Germinal center (tissue), 1 donor: ENCODE measurements around the gene CYP24A1.

Source experiments
- DNase-seq: peaks from one replicate; pipeline ENCODE4 v3.0.0; 2012; ENCODE audit warnings: mixed read lengths, low spot score

The CYP24A1 gene

DNA sequence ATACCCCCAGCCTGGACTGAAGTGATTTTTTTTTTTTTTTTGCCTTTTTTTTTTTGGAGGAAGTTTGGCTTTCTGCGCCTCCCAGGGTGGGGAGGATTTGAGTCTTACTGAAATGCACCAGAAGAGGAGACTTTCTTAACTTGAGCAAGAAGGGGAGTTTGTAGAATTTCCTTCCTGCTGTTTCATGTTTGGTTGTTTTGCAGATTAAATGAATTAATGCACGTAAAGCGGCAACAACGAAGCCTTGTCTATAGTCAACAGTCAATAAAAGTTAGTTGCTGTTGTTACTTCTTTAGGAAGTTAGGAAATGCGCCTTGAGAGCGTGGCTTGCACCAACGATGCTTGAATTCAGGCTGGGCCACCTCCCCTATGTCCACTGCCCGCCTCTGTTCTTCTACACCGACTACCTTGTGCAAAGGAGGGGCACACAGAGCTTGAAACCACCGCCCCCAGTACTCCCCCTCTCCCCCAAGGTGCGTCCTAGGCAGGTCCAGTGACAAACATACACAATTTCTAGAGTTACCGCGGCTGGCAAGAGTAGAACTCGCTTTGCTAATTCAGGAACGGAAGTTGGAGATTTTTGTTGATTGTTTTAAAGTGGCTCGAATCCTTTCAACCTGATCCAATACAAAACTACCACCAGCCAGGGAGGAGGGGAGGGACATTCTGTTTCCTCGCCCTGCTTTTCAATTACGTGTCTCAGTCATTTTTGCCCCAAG, 830 bp upstream of the CYP24A1 start:
- no peak for DNase-seq

DNA sequence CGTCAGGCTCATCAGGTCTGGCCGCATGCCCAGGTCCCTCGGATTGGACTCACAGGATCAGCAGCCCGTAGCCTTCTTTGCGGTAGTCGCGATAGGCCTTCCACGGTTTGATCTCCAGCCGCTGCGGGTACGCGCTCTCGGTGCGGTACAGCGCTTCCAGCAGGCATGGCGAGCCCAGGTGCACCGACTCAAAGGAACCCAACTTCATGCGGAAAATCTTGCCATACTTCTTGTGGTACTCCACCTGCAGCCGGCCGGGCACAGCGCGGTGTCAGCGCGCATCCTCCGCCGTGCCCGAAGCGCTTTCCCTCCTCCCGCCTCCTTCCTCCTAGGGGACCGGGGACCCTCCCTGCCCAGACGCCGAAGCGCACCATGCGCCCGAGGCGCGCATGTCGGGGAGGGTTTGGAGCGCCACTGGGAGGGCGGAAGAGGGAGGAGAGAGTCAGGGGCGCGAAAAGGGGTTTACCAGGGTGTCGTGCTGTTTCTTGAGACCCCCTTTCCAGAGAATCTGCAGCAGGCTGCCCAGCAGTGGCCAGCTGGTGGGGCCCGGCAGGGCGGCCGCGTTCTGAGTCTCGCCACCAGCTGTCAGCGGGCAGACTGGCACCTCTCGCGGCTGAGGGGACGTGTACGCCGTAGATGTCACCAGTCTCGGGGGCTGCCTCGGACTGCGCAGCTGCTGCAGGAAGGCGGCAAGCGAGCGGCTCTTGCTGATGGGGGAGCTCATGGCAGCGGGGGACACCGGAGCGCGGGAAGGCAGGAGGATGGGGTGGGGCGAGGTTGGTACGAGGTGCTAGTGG, 732 bp downstream of the CYP24A1 start:
- DNase-seq: no peak

DNA sequence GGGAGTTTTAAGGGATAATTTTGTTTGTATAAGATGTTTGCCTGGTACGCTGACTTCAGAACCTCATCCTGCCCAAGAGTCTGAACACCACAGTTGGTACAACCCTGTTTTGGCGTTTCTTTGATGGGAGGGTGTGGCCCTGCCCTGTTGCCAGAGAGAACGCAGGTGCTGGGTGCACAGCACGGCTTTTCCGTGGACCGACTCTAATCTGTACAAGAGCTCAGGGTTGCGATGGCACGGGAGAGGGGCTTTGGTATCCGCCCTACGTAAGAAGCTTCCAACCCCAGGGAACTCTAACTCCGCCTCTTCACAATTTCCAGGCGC, 1.3 kb downstream of the CYP24A1 start:
- DNase-seq: no peak

DNA sequence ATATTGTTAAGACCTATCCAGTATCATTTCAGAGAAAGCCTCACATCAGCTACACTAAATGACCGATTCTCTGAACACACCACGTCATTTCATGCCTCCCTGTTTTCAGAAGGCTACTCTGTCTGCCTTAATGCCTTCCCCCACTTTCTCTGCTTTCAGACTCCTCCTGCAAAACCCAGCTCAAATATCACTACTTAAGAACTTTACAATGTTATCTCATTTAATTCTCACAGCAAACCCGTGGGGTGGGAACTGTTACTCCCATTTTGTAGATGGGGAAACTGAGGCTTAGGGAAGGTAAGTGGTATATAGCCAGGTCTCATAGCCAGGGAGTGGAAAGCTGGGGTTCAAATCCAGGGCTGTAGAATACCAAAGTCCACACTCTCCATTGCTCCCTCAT, 2.8 kb downstream of the CYP24A1 start:
- no peak for DNase-seq

DNA sequence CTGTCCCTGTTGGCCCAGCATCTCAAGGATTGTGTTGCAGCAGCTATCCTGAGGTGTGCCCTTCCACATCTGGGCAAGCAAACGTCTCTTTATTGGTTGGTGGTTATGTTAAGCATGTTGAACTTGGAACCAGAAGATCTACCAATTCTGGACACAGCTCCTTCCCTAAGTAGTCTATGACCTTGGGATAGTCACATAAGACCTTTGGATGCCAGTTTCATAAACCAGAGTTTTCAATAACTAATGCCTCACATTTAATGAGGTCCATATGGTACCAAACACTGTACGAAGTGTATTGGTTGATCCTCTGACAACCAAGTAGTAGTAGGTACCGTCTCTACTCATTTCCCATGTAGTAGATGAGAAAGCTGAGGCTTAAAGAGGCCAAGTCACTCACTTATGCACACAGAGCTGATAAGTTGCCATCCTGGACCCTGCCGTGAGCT, 3.7 kb downstream of the CYP24A1 start:
- no peak for DNase-seq

DNA sequence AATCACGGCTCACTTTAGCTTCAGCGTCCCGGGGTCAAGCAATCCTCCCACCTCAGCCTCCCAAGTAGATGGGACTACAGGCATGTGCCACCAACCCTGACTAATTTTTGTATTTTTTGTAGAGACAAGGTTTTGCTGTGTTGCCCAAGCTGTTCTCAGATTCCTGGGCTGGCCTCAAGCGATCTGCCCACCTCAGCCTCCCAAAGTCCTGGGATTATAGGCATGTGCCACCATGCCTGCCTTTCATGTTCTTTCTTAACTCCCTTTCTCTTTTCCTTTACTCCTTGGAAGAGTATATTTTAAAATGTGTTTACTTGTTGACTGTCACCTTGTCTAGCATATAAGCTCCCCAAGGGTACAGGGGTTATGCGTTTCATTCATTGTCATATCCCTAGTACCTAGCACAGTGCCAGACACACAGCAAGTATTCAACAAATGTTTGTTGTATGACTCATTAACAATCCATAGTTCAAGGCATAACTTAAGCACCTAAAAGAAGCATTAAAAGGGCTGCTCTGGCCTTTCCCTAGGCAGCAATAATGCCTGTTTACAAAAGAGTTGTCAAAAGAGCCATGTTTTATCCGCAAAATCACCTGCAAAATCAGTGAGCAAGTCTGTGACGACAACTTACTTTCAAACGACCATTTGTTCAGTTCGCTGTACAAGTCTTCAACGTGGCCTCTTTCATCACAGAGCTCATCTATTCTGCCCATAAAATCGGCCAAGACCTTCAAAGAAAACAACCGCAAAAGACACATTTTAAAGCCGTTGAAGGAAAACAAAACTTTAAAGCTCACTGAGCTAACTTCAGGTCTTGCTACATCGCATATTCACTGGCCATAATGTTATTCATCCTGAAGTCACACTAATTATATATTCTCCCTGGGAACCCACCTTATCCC, 4.6 kb downstream of the CYP24A1 start:
- DNase-seq: no peak

DNA sequence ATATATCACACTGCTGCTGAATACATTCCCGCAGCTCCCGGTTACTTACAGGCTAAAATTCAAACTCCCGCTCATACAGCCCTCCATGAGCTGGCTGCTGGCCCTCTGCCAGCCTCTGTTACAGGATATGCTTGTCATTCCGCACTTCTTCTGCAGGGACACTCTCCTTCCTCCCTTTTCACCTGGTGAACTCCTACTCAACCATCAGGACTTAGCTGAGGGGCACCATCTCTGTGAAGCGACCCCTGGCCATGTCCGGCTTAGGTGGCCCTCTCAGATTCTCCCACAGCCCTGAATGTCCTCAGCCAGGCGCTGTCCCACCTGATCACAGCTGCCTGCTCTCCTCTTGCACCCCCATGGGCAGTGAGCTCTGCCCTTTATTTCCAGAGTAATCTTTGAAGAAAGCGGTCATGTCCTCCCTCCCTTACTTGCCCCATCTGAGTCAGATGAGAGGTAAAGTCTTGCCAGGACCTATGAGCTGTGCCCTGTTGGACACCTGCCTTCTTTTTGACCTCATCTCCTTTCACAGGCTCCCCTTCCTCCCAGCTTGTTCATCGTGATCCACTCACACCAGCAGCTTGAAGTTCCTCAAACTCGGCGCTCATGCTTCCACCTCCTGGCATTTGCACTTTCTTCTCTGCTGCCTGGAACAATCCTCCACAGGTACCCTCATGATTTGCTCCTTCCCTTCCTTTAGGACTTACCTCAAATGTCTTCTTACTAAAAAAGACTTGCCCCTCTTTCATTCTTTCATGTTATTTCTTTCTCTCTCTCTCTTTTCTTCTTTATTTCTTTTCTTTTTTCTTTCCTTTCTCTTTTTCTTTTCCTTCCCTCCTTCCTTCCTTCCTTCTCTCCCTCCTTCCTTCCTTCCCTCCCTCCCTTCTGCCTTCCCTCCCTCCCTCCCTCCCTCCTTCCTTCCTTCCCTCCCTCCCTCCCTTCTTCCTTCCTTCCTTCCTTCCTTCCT, 5.6 kb downstream of the CYP24A1 start:
- no peak for DNase-seq

DNA sequence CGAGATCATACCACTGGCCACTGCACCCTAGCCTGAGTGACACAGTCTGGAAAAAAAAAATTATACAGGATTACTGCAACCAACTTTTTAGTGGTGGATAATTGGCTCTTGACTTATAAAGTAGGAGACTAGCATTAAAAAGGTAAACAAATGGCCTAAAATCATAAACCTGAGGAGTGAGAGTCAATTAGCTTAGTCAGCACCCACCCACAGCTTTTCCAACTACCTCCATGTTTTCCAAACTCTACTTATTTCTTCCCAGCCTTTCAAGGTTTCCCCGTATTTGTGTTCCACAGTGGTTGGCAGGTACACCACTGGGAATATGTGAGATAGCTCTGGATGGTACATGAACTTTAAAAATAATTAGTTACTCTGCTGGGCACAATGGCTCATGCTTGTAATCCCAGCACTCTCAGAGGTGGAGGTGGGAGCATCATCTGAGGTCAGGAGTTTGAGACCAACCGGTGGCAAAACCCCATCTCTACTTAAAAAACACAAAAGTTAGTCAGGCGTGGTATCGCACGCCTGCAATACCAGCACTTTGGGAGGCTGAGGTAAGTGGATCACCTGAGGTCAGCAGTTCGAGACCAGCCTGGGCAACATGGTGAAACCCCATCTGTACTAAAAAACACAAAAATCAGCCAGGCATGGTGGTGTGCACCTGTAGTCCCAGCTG, 6.7 kb downstream of the CYP24A1 start:
- DNase-seq: no peak

DNA sequence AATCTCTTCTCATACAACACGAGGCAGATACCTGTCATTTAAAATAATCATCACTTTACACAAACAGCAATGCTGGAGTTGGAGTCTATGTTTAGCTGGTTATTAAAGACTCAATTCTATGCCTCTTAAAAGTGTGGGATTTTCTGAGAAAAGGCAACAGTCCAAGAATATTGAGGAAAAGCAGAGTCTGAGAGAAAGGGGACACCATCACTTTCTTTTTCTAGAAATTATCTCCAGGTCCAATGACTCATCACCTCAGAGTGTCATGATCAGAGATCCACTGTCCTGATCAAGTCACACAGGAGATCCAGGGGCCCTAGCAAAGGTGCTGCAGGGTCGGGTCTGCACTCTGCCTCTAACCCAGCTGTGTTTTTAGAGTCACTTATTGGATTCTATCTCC, 8.0 kb downstream of the CYP24A1 start:
- DNase-seq: no peak

DNA sequence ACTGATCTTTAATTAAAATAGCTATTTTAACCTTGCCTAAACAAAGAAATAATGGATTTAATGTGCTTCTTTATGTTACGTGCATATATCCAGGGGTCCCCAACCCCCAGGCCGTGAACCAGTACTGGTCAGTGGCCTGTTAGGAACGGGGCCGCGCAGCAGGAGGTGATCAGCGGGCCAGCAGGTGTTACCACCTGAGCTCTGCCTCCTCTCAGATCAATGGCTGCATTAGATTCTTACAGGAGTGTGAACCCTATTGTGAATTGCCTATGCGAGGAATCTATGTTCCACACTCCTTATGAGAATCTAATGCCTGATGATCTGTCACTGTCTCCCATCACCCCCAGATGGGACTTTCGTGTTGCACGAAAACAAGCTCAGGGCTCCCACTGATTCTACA, 8.8 kb downstream of the CYP24A1 start:
- DNase-seq: no peak

DNA sequence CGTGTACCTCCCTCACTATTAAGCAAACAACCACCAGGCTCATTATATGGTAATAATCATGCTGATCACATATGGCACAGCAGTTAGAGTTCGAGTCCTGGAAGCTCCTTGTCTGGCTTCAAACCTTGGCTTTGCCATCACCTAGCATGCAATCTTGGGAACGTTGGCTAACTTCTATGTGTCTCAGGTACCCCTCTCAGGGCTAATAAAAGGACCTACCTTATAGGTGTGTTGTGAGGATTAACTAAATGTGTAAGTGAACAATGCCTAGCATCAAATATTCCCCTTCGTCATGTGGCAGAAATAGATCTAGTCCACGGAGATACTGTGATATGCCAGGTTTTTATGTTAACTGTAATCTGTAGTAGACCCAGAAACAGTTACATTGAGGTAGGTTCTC, 10.4 kb downstream of the CYP24A1 start:
- no peak for DNase-seq

DNA sequence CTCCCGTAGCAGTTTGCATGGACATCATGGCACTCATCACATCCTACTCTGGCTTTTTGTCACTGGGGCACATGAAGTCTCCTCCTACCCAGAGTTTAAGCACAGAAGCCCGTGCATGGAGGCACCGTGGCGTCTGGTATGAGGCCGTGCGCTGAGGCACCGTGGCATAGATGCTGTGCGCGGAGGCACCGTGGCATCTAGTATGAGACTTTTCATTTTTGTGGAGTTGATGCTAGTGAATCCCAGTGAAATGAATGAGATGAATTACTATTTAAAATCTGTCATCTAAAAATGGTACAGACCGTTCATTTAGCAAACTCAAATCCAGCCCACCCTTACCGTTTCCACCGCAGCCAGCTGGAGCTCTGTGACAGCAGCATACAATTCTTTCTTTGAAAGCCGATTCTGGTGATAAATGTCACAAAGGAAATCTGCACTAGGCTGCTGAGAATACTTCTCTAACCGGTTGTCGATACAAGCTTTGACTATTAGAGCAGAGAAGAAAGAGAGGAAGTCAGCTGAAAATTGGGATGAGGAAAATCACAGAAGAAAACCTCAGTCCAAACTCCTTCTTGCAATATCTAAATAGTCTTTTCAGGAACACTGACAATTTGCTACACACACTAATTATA, 11.3 kb downstream of the CYP24A1 start:
- no peak for DNase-seq

DNA sequence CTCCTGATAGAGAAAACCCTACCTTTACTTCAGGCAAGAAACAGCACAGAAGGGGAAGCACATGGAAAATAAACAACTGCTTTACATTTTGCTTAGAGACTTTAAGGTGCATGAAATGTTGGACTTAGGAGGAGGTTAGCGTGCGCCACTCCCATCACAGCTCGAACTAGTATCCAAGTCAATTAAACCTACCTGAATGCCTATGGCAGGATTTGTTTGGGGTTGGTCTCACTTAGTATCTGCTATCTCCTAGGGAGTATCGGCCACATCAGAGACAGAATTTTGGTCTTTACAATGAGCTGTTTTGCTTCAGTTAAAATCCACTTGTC, 12.0 kb downstream of the CYP24A1 start:
- DNase-seq: no peak

DNA sequence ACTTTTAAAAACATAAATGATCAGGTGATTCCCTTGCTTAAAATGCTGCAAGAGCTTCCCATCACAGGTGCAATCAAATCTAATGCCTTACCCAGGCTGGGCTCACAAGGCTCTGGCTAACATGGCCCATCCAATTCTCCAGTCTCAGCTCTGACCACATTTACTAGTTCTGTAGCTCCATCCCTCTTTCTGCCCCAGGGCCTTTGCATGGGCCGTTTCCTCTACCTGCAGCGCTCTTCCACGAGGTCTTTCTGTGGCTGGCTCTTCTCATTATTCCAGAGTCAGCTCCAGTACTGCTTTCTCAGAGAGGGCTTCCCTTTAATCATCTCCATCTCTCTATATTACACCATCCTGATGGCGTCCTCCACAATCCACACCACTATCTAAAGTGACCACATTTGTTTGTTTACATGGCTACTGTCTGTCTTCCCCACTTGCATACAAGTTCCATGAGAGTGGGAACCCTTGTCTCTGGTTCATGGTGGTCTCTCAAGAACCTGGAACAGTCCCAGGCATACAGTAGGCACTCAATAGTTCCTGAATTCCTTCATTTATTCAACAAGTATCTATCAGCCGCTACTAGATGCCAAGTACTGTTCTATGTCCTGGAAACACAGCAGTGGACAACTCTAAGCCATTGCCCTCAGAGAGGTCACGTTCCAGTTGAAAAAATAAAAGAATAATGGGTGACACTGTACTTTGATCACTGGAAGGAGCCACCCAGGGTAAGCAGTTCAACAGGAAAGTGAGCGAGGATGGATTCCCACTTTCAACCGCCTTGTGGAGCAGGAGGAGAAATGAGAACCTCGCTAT, 12.6 kb downstream of the CYP24A1 start:
- DNase-seq: no peak

DNA sequence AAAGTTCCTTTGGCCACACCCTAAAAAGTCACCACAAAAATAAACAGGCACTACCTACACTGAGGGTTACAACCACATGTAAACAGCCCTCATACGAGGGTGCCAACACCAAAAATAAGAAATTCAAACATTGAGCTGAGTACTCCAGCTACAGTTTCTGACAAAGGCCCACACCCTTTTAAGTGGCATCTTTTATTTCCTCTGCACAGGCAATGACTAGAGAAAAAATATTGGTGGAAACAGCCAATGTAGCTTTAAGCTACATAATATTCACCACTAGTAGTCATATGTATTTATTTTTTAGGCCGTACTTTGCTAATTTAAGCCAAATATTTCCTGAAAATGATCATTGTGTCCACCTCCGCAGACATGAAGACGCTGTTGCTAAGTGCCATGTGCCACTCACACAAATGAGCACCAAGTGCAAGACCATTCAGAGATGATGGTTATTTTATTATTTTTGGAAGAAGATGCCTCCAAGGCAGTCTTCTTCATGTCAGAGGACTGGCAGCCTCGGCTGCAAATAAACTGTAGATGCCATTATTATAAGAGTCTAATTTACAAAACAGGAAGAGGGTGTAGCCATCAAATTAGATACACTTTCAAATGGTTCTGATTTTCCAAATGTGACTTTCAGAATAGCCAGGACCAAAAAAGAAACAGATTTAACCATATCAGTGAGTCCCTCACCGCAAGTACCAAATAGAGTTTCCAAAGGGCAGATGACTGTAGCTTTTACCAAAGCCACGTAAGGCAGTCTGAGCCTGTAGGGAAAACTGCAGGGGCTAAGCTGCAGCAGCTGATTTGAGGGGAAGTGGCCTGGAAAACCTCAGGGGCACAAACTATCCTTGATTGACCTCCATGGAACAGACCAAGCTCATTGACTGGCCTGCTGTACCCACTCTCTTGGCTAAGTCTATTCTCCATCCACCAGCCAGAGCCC, 13.4 kb downstream of the CYP24A1 start:
- no peak for DNase-seq

DNA sequence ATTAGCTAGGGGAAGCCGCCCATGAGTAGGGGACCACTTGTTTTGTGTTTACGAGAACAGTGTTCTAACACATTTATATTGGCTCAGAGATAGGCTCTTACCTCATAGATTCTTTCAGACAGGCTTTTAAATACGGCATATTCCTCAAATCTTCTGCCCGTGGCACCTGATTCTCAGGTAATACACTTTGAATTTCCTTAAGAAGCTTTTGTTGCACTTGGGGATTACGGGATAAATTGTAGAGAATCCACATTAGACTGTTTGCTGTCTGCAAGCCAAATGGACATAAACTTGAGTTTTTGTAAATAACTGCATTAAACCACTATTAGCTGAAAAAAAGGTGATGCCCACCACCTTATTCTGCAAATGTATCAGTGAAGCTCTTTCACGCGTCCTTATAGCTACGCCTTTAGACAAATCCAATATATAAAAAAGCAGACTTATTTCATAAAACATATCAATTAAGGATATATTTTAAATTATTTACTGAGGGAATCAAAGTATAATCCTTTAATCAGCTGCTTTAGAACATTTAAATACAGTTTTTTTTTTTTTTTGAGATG, 14.8 kb downstream of the CYP24A1 start:
- no peak for DNase-seq

DNA sequence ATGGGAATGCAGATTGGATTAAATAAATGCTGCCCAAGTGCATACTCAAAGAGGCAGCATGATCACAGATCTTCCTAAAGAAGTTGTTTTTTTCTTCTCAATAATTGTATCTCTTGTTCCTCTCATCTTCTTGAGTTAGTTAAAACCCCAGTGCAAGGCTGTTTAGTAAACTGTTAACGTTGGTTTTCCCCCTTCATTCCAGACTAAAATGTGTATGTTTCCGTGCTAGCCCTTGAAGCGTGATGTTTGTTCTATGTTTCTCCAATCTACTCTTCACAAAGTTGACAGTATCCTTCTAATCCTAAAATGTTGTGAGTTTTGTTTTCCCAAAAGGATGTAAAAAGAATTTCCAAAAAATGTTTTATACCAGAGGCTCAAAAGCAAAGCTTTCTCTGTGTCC, 15.6 kb downstream of the CYP24A1 start:
- DNase-seq: no peak
